ENCODE measurements around the gene RINL.

Gene RINL

GRCh38 chr19:38849147-38849859 is 28.8 kb downstream of the RINL start:
- peak overlapping the region; percentile 50 to 69 for H3K4me3 ChIP-seq (replicated peaks in 1 of 2; ENCODE audit: low read depth in 2 of 2, low read length in 2 of 2)
- DNase-seq (ENCODE audit: low read depth in 2 of 2): peak; percentile 96 to 97
- TF ChIP-seq CTCF (IDR thresholded peaks at IDR 0.05; ENCODE audit: low read depth, low read length): no peak

GRCh38 chr19:38848299-38849146 is 29.6 kb downstream of the RINL start:
- TF ChIP-seq CTCF (IDR thresholded peaks at IDR 0.05; ENCODE audit: low read depth, low read length): no peak
- H3K4me3 ChIP-seq (replicated peaks in 1 of 2; ENCODE audit: low read depth in 2 of 2, low read length in 2 of 2): peak overlapping the region; percentile 50 to 69
- DNase-seq (ENCODE audit: low read depth in 2 of 2): no peak

- TF ChIP-seq CTCF (IDR thresholded peaks at IDR 0.05; ENCODE audit: low read depth, low read length): no peak
Measured at GRCh38 chr19:38846097-38846496, 32.0 kb downstream of the RINL start.

GRCh38 chr19:38845374-38846024 is 32.6 kb downstream of the RINL start:
- no peak for DNase-seq (ENCODE audit: low read depth in 2 of 2)
- no peak for TF ChIP-seq CTCF (IDR thresholded peaks at IDR 0.05; ENCODE audit: low read depth, low read length)
- no peak overlapping the region for H3K4me3 ChIP-seq (replicated peaks in 1 of 2; ENCODE audit: low read depth in 2 of 2, low read length in 2 of 2)

More at GRCh38 chr19:38846097-38846496, 32.0 kb downstream of the RINL start:
- DNase-seq (ENCODE audit: low read depth in 2 of 2): no peak
- H3K4me3 ChIP-seq (replicated peaks in 1 of 2; ENCODE audit: low read depth in 2 of 2, low read length in 2 of 2): no peak overlapping the region

GRCh38 chr19:38844093-38844686 is 33.9 kb downstream of the RINL start:
- TF ChIP-seq CTCF (IDR thresholded peaks at IDR 0.05; ENCODE audit: low read depth, low read length): no peak
- H3K4me3 ChIP-seq (replicated peaks in 1 of 2; ENCODE audit: low read depth in 2 of 2, low read length in 2 of 2): no peak overlapping the region
- no peak for DNase-seq (ENCODE audit: low read depth in 2 of 2)

- no peak for TF ChIP-seq CTCF (IDR thresholded peaks at IDR 0.05; ENCODE audit: low read depth, low read length)
- no peak for DNase-seq (ENCODE audit: low read depth in 2 of 2)
- no peak overlapping the region for H3K4me3 ChIP-seq (replicated peaks in 1 of 2; ENCODE audit: low read depth in 2 of 2, low read length in 2 of 2)
Measured at GRCh38 chr19:38843175-38843758, 34.8 kb downstream of the RINL start.
